Measurements from ENCODE around the gene AKAP10. TPM values are rescaled to one million over a fixed set of nuclear protein-coding genes. Genes with fewer than 3 reads are reported as not detected.

The AKAP10 gene
- total and polyA plus RNA-seq, 10 of the 15 experiments (the other 5 are each of a cell fraction or from before 2014, with no cell fraction given) = 4.3 to 23.7 (median 14.7) TPM

GRCh38 chr17:20010099-20010863 is 32.7 kb upstream of the AKAP10 start:
- in situ Hi-C loops (cut with MboI) = no loop called here
- Histone ChIP-seq H3K4me3 (peak overlapping the region; percentile 72), H2AFZ (ENCODE audit: control insufficient read depth, low read depth, low read length) (peak overlapping the region; percentile 83), H3K4me1 (ENCODE audit: control insufficient read depth, insufficient read depth, low read length) (no peaks in the 10 kb centered on the region), H3K9ac (ENCODE audit: control insufficient read depth, insufficient read depth, low read length) (no peak overlapping the region), H4K20me1 (ENCODE audit: control insufficient read depth, insufficient read depth) (no peaks in the 10 kb centered on the region), H3K79me2 (ENCODE audit: control insufficient read depth, insufficient read depth, low read length) (no peaks in the 10 kb centered on the region), H3K36me3 (ENCODE audit: control insufficient read depth in 2 of 2, insufficient read depth in 2 of 2, low read length in 1 of 2) (no peaks in the 10 kb centered on the region), H3K27ac (ENCODE audit: control insufficient read depth, insufficient read depth) (no peak overlapping the region), H3K9me3 (replicated peaks; ENCODE audit: control insufficient read depth, insufficient read depth, low read length) (no peaks in the 10 kb centered on the region; the same call in 2 of the 3 replicates), H3K4me2 (ENCODE audit: control insufficient read depth, insufficient read depth) (peak overlapping the region; percentile 96), H3K27me3 (replicated peaks in 1 of 2; ENCODE audit: control insufficient read depth in 2 of 2, insufficient read depth in 2 of 2, low read length in 1 of 2) (peaks cover 0 to 9% of the 10 kb centered on the region in 2 experiments)
- POLR2A ChIA-PET = no interaction called here
- CTCF ChIA-PET = interaction anchor here (1.2 to 2.1 kb wide), 5 partner anchors 9 to 86 kb away, joined by 3 to 10 read pairs (median 6); partner anchors contain the start of gene AKAP10
- BruUV-seq (replicated peaks) = no TSS peak
- TF ChIP-seq CTCF (IDR thresholded peaks at IDR 0.05 in 2 of 3, conservative IDR thresholded peaks at IDR 0.05 in 1 of 3; ENCODE audit: control insufficient read depth in 2 of 3, extremely low read depth in 1 of 3, insufficient read depth in 1 of 3, low read depth in 3 of 3, low read length in 3 of 3) (peak; percentile 7 to 13 (median 10); a peak in 2 of 6 replicates), STAT3 (IDR thresholded peaks at IDR 0.05; ENCODE audit: low read depth, low read length) (no peak)
- RAD21 ChIA-PET (ENCODE audit: unreplicated experiment) = interaction anchor here (1.0 kb wide), 1 partner anchor 16 kb away, joined by 4 read pairs; no protein-coding TSS in a partner anchor
- SMC1A ChIA-PET (ENCODE audit: uncharacterized antibody, unreplicated experiment) = interaction anchor here (0.5 kb wide), 1 partner anchor 578 kb away, joined by 3 read pairs; no protein-coding TSS in a partner anchor
- DNase-seq (ENCODE audit: low read depth, low spot score) (no peak), ATAC-seq (no peak), FAIRE-seq (no peak)
- intact Hi-C loops (cut with micrococcal nuclease; ENCODE audit: unreplicated experiment) = no loop called here
- 27% methylated on average over 11 of the region's 11 CpGs for WGBS (ENCODE audit: insufficient coverage, insufficient replicate concordance, low lambda C conversion rate, missing lambda C conversion rate)
